ENCODE results near the gene CRYBG2.
"Not testable (repeated sequence)": the region's sequence is repeated elsewhere in the genome, so short reads cannot be mapped to it uniquely, and the experiment has no call there.

Gene CRYBG2, protein sequence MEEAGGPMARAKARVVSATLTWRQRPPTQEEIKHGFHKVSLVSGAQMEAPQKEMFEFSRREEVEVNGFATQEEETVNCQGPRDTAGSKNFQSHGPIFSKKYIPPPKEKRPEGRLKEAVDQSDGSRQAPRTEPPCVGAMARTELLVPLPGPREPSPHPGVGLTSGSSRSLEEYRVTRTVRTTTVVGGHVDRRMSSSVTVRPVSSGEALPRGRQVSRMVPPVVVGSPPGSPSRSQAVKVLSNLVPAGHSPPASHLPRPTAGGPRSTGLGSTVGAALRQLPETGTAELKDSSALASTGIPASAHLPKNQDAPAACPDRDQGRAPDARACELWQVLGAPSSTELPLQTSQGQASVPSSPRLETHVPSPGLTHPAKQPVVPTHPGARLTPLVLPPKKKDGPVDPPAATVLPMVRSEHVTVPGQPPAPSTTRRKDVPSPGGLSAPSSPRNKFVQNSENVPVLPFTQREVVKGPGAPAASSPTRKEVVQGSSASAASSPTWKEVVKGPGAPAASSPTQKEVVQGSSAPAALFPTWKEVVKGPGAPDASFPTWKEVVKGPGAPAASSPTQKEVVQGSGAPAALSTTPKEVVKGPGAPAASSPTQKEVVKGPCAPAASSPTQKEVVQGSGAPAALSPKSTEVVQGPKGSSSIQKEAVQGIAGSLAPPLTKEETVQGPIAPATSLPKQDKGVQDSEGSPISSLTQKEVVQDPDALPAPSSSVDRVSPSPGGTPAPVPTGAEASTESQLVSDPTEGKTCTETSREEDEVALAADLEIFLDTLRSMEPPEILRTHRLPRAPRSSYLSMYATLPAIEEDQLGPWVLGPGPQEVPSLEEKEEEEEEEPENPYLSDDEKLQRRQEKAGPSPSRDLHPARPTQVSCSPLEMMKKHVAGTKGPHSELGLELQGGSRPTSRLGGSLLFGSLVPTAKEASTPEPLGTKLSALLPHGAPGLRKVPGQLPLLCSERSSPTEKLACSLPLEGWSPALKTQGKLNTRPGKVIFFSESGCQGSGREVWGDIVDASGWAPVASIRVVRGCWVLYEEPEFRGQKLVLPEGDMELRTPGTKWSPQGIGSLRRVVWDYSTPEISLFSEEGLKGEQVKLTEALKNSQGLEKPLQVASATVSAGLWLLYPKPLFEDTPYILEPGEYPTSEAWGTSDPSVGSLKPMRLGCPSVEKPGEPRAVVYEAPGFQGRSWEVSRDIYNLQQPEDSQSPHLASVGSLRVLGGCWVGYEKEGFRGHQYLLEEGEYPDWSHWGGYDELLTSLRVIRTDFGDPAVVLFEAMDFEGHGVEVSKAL (N-terminal part only)

DNA sequence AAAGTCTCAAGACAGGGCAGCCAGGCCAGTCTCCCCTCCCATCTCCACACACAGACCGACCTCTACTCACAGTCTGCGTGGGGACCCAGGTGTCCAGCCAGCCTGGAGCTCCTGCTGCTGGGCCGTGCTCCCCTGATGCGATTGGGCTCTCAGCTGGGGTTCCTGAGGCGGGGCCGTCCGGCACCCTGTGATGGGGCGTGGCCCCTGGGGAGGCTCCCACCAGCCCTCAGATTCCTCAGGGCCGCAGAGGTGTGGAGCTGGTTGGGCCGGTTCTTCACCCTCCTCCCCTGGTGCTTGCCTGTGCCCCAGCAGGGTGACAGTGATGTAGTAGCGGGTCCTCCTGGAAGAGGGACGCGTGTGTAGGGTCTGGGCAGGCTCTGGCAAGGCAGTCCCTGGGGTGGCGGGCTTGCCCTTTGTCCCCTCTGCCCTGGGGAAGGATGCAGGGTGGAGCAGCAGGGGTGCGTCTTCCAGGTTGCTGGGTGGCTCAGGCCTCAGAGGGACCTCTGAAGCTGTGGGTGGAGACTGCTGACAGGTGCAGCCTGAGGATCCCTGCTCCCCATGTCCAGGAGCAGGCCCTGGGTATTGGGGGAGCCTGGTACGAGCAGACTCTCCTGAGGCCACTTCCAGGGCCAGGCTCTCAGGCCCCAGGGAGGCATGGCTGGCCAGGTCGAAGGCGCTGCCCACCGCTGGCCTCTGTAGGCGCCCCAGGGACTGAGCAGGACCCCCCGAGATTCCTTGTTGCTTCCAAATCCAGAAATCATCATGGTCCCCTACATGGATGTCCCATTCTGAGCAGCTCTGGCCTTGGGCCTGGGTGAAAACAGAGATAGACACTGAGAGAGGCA is at the start of gene CRYBG2:
CRYBG2 (minus strand) TSS at position 155 of the 845 bp plus-strand sequence. CDS start 7,473 bp downstream, outside the sequence.
- ATAC-seq, result no peak

- no peak for ATAC-seq
Measured at GRCh38 chr1:26403656-26404055, 49.7 kb upstream of the CRYBG2 start.

- ATAC-seq, result no peak
Measured at GRCh38 chr1:26401891-26402290, 48.0 kb upstream of the CRYBG2 start.

- no peak for ATAC-seq
Measured at GRCh38 chr1:26399034-26399433, 45.1 kb upstream of the CRYBG2 start.

DNA sequence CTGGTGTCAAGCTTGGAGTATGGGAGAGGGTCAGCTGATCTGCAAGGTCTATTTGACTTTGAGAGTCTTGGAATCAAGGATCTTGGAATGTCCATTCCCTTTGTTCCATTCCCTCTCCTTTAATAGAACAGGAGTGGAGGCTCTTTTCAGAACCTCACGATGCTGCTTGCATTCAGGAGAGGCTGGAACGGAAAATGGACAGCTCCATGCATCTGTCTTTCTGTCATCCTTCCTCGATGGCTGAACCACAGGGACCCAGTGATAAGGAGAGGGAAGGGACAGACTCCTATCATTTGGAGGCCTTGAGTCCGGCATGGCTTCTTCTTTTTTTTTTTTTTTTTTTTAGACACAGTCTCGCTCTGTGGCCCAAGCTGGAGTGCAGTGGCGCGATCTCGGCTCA is 41.8 kb upstream of the CRYBG2 start:
- ATAC-seq, result no peak

GRCh38 chr1:26391450-26391849 is 37.5 kb upstream of the CRYBG2 start:
- ATAC-seq, result peak; percentile 35 to 55

GRCh38 chr1:26389604-26390247 is 35.8 kb upstream of the CRYBG2 start:
- ATAC-seq, result no peak

- no peak for ATAC-seq
Measured at GRCh38 chr1:26388791-26389445, 35.0 kb upstream of the CRYBG2 start.

DNA sequence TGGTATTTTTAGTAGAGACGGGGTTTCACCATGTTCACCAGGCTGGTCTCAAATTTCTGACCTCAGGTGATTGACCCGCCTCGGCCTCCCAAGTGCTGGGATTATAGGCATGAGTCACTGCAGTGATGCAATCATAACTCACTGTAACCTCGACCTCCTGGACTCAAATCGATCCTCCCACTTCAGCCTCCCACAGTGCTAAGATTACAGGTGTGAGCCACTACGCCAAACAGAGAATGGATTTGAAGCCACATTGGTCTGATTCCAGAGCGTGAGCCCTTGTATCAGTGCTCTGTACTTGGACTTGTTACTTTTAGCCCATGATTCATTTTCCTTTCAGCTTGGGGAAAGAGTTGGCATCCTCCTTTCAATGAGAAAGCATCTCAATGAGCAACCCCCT is 33.5 kb upstream of the CRYBG2 start:
- no peak for ATAC-seq

GRCh38 chr1:26385063-26385462 is 31.1 kb upstream of the CRYBG2 start:
- not testable (repeated sequence) for ATAC-seq

DNA sequence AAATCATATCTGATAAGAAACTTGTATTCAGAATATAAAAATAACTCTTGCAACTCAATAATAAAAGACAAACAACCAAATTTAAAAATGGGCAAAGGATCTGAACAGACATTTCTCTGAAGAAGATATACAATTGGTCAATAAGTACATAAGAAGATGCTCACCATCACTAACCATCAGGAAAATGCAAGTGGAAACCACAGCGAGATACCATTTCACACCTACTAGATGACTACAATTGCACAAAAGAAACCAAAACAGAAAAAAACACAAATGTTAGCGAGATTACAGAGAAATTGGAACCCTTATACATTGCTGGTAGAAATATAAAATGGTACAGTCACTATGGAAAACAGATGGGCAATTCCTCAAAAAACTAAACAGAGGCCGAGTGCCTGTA is 30.1 kb upstream of the CRYBG2 start:
- ATAC-seq, result no peak

GRCh38 chr1:26378879-26379251 is 24.9 kb upstream of the CRYBG2 start:
- ATAC-seq, result no peak

- peak; percentile 98 for ATAC-seq
Measured at GRCh38 chr1:26378088-26378878, 24.4 kb upstream of the CRYBG2 start.

GRCh38 chr1:26376050-26376449 is 22.1 kb upstream of the CRYBG2 start:
- no peak for ATAC-seq

- no peak for ATAC-seq
Measured at GRCh38 chr1:26375081-26375480, 21.2 kb upstream of the CRYBG2 start.

DNA sequence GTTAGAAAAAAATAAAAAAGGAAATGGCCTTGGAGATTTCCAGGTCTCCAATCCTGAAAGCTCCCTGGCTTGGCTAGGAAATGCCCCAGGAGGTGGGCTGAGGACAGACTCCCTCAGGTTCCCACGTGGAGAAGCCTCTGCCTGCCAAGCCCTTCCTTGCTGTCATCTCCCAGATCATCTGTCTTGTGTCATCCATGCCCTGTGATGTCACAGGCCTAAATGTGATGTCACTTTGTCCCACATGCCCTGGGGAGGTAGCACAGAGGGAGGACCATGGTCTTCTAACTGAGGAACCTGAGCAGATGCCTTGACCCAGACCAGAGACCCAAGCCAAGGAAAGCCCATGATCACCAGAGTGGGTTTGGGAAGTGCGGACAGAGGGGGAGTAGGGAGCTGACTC is 20.4 kb upstream of the CRYBG2 start:
- not testable (repeated sequence) for ATAC-seq

DNA sequence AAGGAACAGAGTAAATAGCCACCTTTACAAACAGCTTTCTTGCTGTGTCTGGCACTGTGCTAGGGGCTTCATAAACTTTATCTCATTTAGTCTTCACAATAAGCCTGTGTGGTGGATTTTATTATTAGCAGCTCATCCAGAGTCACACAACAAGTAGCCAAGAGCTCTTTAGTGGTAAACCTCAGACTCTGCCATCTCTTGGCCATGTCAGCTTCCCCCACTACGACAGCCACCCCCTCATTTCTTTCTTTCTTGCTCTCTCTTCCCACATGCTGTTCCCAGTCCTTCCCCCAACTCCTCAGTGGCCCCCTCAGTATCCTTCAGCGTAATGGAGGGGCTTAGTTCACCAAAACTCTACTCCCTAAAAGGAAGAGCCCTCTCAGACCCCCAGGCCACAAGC is 19.9 kb upstream of the CRYBG2 start:
- ATAC-seq, result no peak

DNA sequence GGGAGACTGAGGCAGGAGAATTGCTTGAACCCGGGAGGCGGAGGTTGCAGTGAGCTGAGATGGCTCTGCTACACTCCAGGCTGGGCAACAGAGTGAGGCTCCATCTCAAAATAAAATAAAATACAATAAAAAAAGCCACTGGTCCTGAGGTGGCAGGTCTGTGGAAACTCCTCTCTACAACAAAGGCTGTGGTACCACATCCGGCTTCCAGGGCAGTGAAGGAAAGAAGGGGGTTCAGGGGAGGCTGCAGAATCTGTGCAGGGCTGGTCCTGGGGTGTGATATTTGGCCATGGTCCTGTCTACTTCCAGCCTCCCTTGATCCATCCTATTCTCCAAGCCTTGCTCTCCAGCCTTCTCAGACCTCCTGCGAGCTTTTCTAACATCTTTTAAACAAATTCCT is 19.4 kb upstream of the CRYBG2 start:
- no peak for ATAC-seq

- ATAC-seq, result not testable (repeated sequence)
Measured at GRCh38 chr1:26372611-26373010, 18.7 kb upstream of the CRYBG2 start, which contains the start of gene ZNF683. Gene ZNF683 (minus strand): TSS chr1:26372750. CDS start chr1:26368571, 4,179 bp downstream.

DNA sequence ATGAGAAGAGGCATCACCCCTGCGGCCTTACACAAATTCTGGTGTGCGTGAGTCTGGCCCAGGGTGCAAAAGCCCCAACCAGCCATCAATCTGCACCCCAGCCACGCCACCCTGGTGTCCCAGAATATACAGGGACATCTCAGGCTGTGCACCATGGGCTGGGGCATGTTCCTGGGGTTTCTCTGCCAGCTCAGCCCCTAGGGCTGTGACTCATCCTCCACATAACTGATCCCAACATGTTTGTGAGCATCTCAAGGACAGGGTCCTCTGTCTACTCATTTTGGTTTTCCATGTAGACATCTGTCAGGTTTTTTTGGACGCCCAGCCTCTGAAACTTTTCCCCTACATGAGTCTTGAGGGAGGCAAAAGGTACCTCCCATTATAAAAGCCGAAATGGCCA is 18.1 kb upstream of the CRYBG2 start:
- no peak for ATAC-seq
